BJ (cell line): ENCODE results near the gene TNKS2. TPM values are rescaled to one million over a fixed set of nuclear protein-coding genes. Genes with fewer than 3 reads are reported as not detected.

Experiments used
- CTCF ChIA-PET: fragments of 350-600 bp; formaldehyde crosslinking; extraction: SDS; loops from one replicate; lab custom pipeline; 2021; ENCODE audit warnings: antibody characterized with exemption, inconsistent platforms; lab: Yijun Ruan, JAX
- POLR2A ChIA-PET: fragments of 300-600 bp; sonication (Branson Sonifier 250); formaldehyde crosslinking; extraction: SDS; loops from one replicate; lab custom pipeline; 2021; ENCODE audit warnings: antibody characterized with exemption; lab: Charles Lee
- DNase-seq: peaks from one replicate; pipeline ENCODE4 v3.0.0-alpha.2; 2011; ENCODE audit warnings: low read depth
- H3K27me3 ChIP-seq: 2 replicates; pipeline ENCODE4 v1.6.0; 2011; ENCODE audit warnings: low read length; ENCODE audit not compliant: control insufficient read depth, insufficient read depth
- H3K36me3 ChIP-seq: 2 replicates; pipeline ENCODE4 v1.5.1; 2011; ENCODE audit warnings: low read length; ENCODE audit not compliant: control insufficient read depth, insufficient read depth
- H3K4me3 ChIP-seq: 2 replicates; pipeline ENCODE4 v1.5.1; 2011; ENCODE audit warnings: low read depth, mild to moderate bottlenecking, control low read depth, low read length
- CTCF ChIP-seq: IDR thresholded peaks from 2 replicates; pipeline ENCODE4 v1.5.1; 2011; ENCODE audit warnings: low read depth, mild to moderate bottlenecking, control low read depth, inconsistent platforms, low read length, moderate library complexity; ENCODE audit not compliant: insufficient read depth
- polyA plus RNA-seq: library from polyadenylated mRNA; depleted of rRNA; stranded (reverse); fragments of >200 nt; gene quantifications from 2 replicates; pipeline ENCODE4 v1.2.3, GENCODE V29; 2011

TNKS2 gene
- polyA plus RNA-seq, 1 experiment: 16.6 TPM

- TF ChIP-seq CTCF: no peak
- CTCF ChIA-PET: no interaction called here
These were observed 62.7 kb downstream of the TNKS2 start for GRCh38 chr10:91860885-91861284.

GRCh38 chr10:91864099-91864498, 65.9 kb downstream of the TNKS2 start:
- H3K27me3 ChIP-seq: no peaks in the 10 kb centered on the region
- ChIA-PET POLR2A (no interaction called here), CTCF (interaction anchor here (0.6 to 1.7 kb wide), 2 partner anchors 23 to 29 kb away, joined by 3 to 6 read pairs; no protein-coding TSS in a partner anchor)
- peaks cover 3% of the 10 kb centered on the region; the same call in 1 of the 2 replicates for H3K36me3 ChIP-seq
- no peak overlapping the region for H3K4me3 ChIP-seq
- TF ChIP-seq CTCF: no peak
- no peak for DNase-seq

More at GRCh38 chr10:91860885-91861284, 62.7 kb downstream of the TNKS2 start:
- no peak for DNase-seq
- no peaks in the 10 kb centered on the region for H3K27me3 ChIP-seq
- H3K36me3 ChIP-seq: peaks cover 6% of the 10 kb centered on the region
- POLR2A ChIA-PET: no interaction called here
- H3K4me3 ChIP-seq: no peak overlapping the region

GRCh38 chr10:91864744-91865143, 66.5 kb downstream of the TNKS2 start:
- no peak for DNase-seq
- ChIA-PET POLR2A (no interaction called here), CTCF (interaction anchor here (1.2 to 2.0 kb wide), 2 partner anchors 16 to 20 kb away, joined by 4 read pairs; no protein-coding TSS in a partner anchor)
- H3K4me3 ChIP-seq: no peak overlapping the region
- H3K36me3 ChIP-seq: peaks cover 3% of the 10 kb centered on the region; the same call in 1 of the 2 replicates
- TF ChIP-seq CTCF: no peak
- no peaks in the 10 kb centered on the region for H3K27me3 ChIP-seq

- Histone ChIP-seq H3K4me3 (no peak overlapping the region), H3K36me3 (0 out of 2 replicates have a peak, but pooled peaks cover 2% of the 10 kb centered on the region), H3K27me3 (no peaks in the 10 kb centered on the region)
- CTCF ChIA-PET: interaction anchor here (1.2 to 2.0 kb wide), 2 partner anchors 15 to 19 kb away, joined by 4 read pairs; no protein-coding TSS in a partner anchor
- POLR2A ChIA-PET: no interaction called here
- TF ChIP-seq CTCF: no peak
- no peak for DNase-seq
These were observed 67.4 kb downstream of the TNKS2 start for GRCh38 chr10:91865562-91866081.

GRCh38 chr10:91875156-91875555, 76.9 kb downstream of the TNKS2 start:
- no peak overlapping the region for H3K4me3 ChIP-seq
- TF ChIP-seq CTCF: no peak
- H3K36me3 ChIP-seq: no peaks in the 10 kb centered on the region
- POLR2A ChIA-PET: no interaction called here
- DNase-seq: no peak
- CTCF ChIA-PET: no interaction called here
- H3K27me3 ChIP-seq: no peaks in the 10 kb centered on the region
